LHCN-M2 (cell line): ENCODE data around the gene OR6C68. TPM values are rescaled to one million over a fixed set of nuclear protein-coding genes. Genes with fewer than 3 reads are reported as not detected.
"Not testable (repeated sequence)": the region's sequence is repeated elsewhere in the genome, so short reads cannot be mapped to it uniquely, and the experiment has no call there.

Source experiments
- DNase-seq: peaks from one replicate; pipeline ENCODE4 v3.0.0-alpha.2; 2012; ENCODE audit warnings: low read depth
- polyA plus RNA-seq: library from polyadenylated mRNA; unstranded; fragments of >200 nt; gene quantifications from one replicate; pipeline ENCODE4 v1.2.1, GENCODE V29; 2012; ENCODE audit warnings: missing spikeins
- total RNA-seq: library from RNA; depleted of rRNA; stranded (reverse); fragments of >200 nt; gene quantifications from 2 replicates; pipeline ENCODE4 v1.2.3, GENCODE V29; 2014; rRNA removed

The OR6C68 gene
- total RNA-seq = not detected in 2 replicates
- not detected for polyA plus RNA-seq

GRCh38 chr12:55492078-55492477 lies at the start of gene OR6C68:
OR6C68 (plus strand) TSS chr12:55492378; CDS start chr12:55492378, 0 bp downstream.
- no peak for DNase-seq

- DNase-seq = no peak
Observed at GRCh38 chr12:55443776-55444175, 48.4 kb upstream of the OR6C68 start, which contains the start of gene OR6C2. OR6C2 (plus strand) TSS chr12:55444076; CDS start chr12:55452214, 8,138 bp downstream.

- DNase-seq = no peak
Observed at GRCh38 chr12:55445357-55445756, 46.8 kb upstream of the OR6C68 start.

- no peak for DNase-seq
Observed at GRCh38 chr12:55446326-55446725, 45.9 kb upstream of the OR6C68 start.

- no peak for DNase-seq
Observed at GRCh38 chr12:55448825-55449224, 43.4 kb upstream of the OR6C68 start.

- not testable (repeated sequence) for DNase-seq
Observed at GRCh38 chr12:55464926-55465325, 27.3 kb upstream of the OR6C68 start.

- no peak for DNase-seq
Observed at GRCh38 chr12:55467836-55468235, 24.3 kb upstream of the OR6C68 start.

GRCh38 chr12:55469291-55469690 lies 22.9 kb upstream of the OR6C68 start:
- DNase-seq = no peak

- DNase-seq = no peak
Observed at GRCh38 chr12:55470088-55470829, 21.9 kb upstream of the OR6C68 start, which contains the start of gene OR6C70. OR6C70 (minus strand) TSS chr12:55470138; CDS start chr12:55470138, 0 bp downstream.

GRCh38 chr12:55472264-55472663 lies 19.9 kb upstream of the OR6C68 start:
- no peak for DNase-seq

GRCh38 chr12:55479136-55479535 lies 13.0 kb upstream of the OR6C68 start:
- DNase-seq = not testable (repeated sequence)

- DNase-seq = not testable (repeated sequence)
Observed at GRCh38 chr12:55484284-55484683, 7.9 kb upstream of the OR6C68 start.

GRCh38 chr12:55495490-55495889 lies 3.3 kb downstream of the OR6C68 start:
- no peak for DNase-seq

- no peak for DNase-seq
Observed at GRCh38 chr12:55499231-55499630, 7.1 kb downstream of the OR6C68 start.

- no peak for DNase-seq
Observed at GRCh38 chr12:55499810-55500252, 7.7 kb downstream of the OR6C68 start.

GRCh38 chr12:55501601-55502000 lies 9.4 kb downstream of the OR6C68 start:
- DNase-seq = no peak

- no peak for DNase-seq
Observed at GRCh38 chr12:55515696-55516095, 23.5 kb downstream of the OR6C68 start.

- DNase-seq = no peak
Observed at GRCh38 chr12:55516391-55516790, 24.2 kb downstream of the OR6C68 start.

Other genes starting within 250 kb of the OR6C68 start
- not detected in 2 replicates for gene OR6C74, start 247.8 kb upstream of the OR6C68 start, total RNA-seq
- not detected in 2 replicates for gene OR6C6, start 195.8 kb upstream of the OR6C68 start, total RNA-seq
- not detected in 2 replicates for gene OR6C1, start 178.0 kb upstream of the OR6C68 start, total RNA-seq
- gene OR6C3, start 161.6 kb upstream of the OR6C68 start, total RNA-seq = not detected in 2 replicates
- gene OR6C75, start 129.4 kb upstream of the OR6C68 start, total RNA-seq = not detected in 2 replicates
- not detected in 2 replicates for gene OR6C65, start 91.8 kb upstream of the OR6C68 start, total RNA-seq
- gene OR6C76, start 66.1 kb upstream of the OR6C68 start, total RNA-seq = not detected in 2 replicates
- not detected in 2 replicates for gene OR6C2, start 48.3 kb upstream of the OR6C68 start, total RNA-seq
- gene OR6C70, start 22.2 kb upstream of the OR6C68 start, total RNA-seq = not detected in 2 replicates
- not detected in 2 replicates for gene OR6C4, start 57.2 kb downstream of the OR6C68 start, total RNA-seq
- gene OR2AP1, start 80.1 kb downstream of the OR6C68 start, total RNA-seq = not detected in 2 replicates
- not detected in 2 replicates for gene OR10P1, start 144.5 kb downstream of the OR6C68 start, total RNA-seq
- gene ITGA7, start 215.5 kb downstream of the OR6C68 start, total RNA-seq = 135 and 217 TPM in 2 replicates
- 118 and 135 TPM in 2 replicates for gene BLOC1S1, start 223.7 kb downstream of the OR6C68 start, total RNA-seq
- gene RDH5, start 228.0 kb downstream of the OR6C68 start, total RNA-seq = 147 and 216 TPM in 2 replicates
- 2,065 and 2,281 TPM in 2 replicates for gene CD63, start 236.6 kb downstream of the OR6C68 start, total RNA-seq